Psoas muscle (tissue), 8 donors: Measurements from ENCODE around the gene HCAR3. TPM values are rescaled to one million over a fixed set of nuclear protein-coding genes. Genes with fewer than 3 reads are reported as not detected.

ENCODE experiments used
- ATAC-seq, 4 donors: fragments of 200-7000 bp; cut with Tn5 transposase; one replicate each; pipeline ENCODE4 v1.9.1; 2020; ENCODE audit warnings: moderate library complexity in 3 of 4, mild to moderate bottlenecking in 2 of 4
- DNase-seq, 2 donors: peaks; one replicate each; pipeline ENCODE4 v3.0.0-alpha.2; 2020
- H3K27ac ChIP-seq: fragments of 200-600 bp; one replicate; pipeline ENCODE4 v1.8.0; 2022
- H3K27me3 ChIP-seq, 3 donors: fragments of 200-600 bp in 1 of 3; one replicate each; pipeline versions ENCODE4 v1.6.1 to v1.8.0; 2013 to 2022; ENCODE audit warnings: low read length in 2 of 3, mild to moderate bottlenecking in 2 of 3, moderate library complexity in 1 of 3; ENCODE audit not compliant: insufficient read depth in 3 of 3
- H3K36me3 ChIP-seq, 2 donors: fragments of 200-600 bp in 1 of 2; one replicate each; pipeline versions ENCODE4 v1.6.1 to v1.8.0; 2013 to 2022; ENCODE audit warnings: low read depth in 1 of 2, mild to moderate bottlenecking in 1 of 2, moderate library complexity in 1 of 2; ENCODE audit not compliant: insufficient read depth in 1 of 2
- H3K4me1 ChIP-seq: fragments of 200-600 bp; one replicate; pipeline ENCODE4 v1.8.0; 2022
- H3K4me3 ChIP-seq: fragments of 200-600 bp; one replicate; pipeline ENCODE4 v1.8.0; 2022; ENCODE audit warnings: mild to moderate bottlenecking
- H3K9me3 ChIP-seq: fragments of 200-600 bp; one replicate; pipeline ENCODE4 v1.8.0; 2022
- CTCF ChIP-seq: fragments of 200-600 bp; IDR thresholded peaks from one replicate; pipeline ENCODE4 v1.8.0; 2022; ENCODE audit warnings: antibody characterized with exemption
- WGBS, 3 donors: extraction: QIAGEN DNeasy Blood & Tissue Kit; methylation state at CpG; one replicate each; pipeline versions ENCODE4 v1.1.6 to v1.1.7; 2013; 5-methylcytosine and 5-hydroxymethylcytosine counted together
- intact Hi-C, 2 donors: fragments of 100-400 bp; cut with DNase I; formaldehyde crosslinking; loops; one replicate each; pipeline versions ENCODE4 v1.11.0 to v1.14.2; 2022
- polyA plus RNA-seq, 3 donors: library from polyadenylated mRNA; stranded (reverse); fragments of 200-250 nt; gene quantifications; one replicate each; pipeline ENCODE4 v1.2.3, GENCODE V29; 2013
- total RNA-seq, 4 donors: library from RNA; stranded (reverse); fragmentation: NEBNext Ultra II Directional in 2 of 4; extraction: Animal tissue kit (Norgen Biotek cat#: 25700) in 2 of 4; gene quantifications; one replicate each; pipeline versions ENCODE4 v1.2.1 to v1.2.4, GENCODE V29; 2021 to 2023
- donor health status: healthy with polysubstance abuse.
- donor health status: DM: no; HTN: no; CAD: no; lungs with moderate emphysema.
- donor health status: Bipolar disorder and iron deficiency.
- donor health status: healthy.
- donor health status: DM: yes; HTN: yes; CAD: no.
- donor health status: DM: no; HTN: no; CAD: no.
- donor health status: DM: no; HTN: no; CAD: no.
- donor health status: DM: yes; HTN: yes; CAD: no.

The HCAR3 gene
- total and polyA plus RNA-seq, 7 donors = 0.07 to 0.44 (median 0.13) TPM; not detected in 4

DNA sequence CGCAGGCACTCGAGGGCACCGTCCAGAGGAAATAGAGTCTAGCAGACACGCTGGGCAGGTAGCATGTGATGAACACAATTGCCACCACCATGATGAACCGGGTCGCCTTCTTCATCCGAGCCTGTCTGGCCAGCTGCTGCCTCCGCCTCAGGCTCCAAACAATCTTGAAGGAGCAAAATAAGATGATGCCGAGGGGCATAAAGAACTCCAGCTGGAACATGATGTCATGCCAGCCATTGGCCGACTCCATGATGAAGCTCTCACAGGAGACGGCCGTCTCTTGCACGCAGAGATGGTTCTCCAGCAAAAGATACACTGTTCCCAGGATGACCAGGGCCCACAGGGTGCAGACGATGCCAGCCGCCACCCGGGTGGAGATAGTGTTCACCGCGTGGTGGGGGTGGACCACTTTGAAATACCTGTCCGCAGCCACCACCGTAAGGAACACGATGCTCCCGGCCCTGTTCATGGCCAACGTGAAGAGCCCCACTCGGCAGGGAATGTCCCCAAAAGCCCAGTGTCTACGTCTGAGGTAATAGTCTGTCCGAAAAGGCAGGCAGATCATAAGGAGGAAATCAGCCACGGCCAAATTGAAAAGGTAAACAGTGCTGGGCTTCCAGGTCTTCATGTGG lies 13.1 kb upstream of the HCAR3 start:
- no peaks in the 10 kb centered on the region for H3K36me3 ChIP-seq
- ATAC-seq = no peak
- no peak overlapping the region for H3K4me3 ChIP-seq
- DNase-seq = no peak
- no peaks in the 10 kb centered on the region for H3K9me3 ChIP-seq
- WGBS, 3 donors = 84 to 87% (median 86%) methylated on average over 27 of the region's 27 CpGs
- intact Hi-C loops = no loop called here
- no peak for TF ChIP-seq CTCF
- no peaks in the 10 kb centered on the region for H3K4me1 ChIP-seq
- peaks cover 0 to 6% (median 0%) of the 10 kb centered on the region in 3 donors for H3K27me3 ChIP-seq
- H3K27ac ChIP-seq = no peak overlapping the region

- no peaks in the 10 kb centered on the region for H3K9me3 ChIP-seq
- H3K36me3 ChIP-seq = no peaks in the 10 kb centered on the region
- H3K4me3 ChIP-seq = no peak overlapping the region
- intact Hi-C loops = no loop called here
- no peaks in the 10 kb centered on the region for H3K4me1 ChIP-seq
- ATAC-seq (no peak), DNase-seq (no peak)
- no peak for TF ChIP-seq CTCF
- WGBS, 3 donors = 61 to 69% (median 64%) methylated on average over 5 of the region's 5 CpGs
- H3K27me3 ChIP-seq = peaks cover 0 to 6% (median 0%) of the 10 kb centered on the region in 3 donors
- no peak overlapping the region for H3K27ac ChIP-seq
Measured at GRCh38 chr12:122726080-122726558, 9.5 kb upstream of the HCAR3 start.

GRCh38 chr12:122725452-122726079 lies 9.0 kb upstream of the HCAR3 start:
- Histone ChIP-seq H3K36me3 (no peaks in the 10 kb centered on the region), H3K9me3 (no peaks in the 10 kb centered on the region), H3K4me1 (no peaks in the 10 kb centered on the region), H3K4me3 (no peak overlapping the region), H3K27ac (no peak overlapping the region), H3K27me3 (peaks cover 0 to 6% (median 0%) of the 10 kb centered on the region in 3 donors)
- 85 to 91% (median 89%) methylated on average over 6 of the region's 6 CpGs for WGBS, 3 donors
- DNase-seq (no peak), ATAC-seq (no peak)
- intact Hi-C loops = no loop called here
- no peak for TF ChIP-seq CTCF

DNA sequence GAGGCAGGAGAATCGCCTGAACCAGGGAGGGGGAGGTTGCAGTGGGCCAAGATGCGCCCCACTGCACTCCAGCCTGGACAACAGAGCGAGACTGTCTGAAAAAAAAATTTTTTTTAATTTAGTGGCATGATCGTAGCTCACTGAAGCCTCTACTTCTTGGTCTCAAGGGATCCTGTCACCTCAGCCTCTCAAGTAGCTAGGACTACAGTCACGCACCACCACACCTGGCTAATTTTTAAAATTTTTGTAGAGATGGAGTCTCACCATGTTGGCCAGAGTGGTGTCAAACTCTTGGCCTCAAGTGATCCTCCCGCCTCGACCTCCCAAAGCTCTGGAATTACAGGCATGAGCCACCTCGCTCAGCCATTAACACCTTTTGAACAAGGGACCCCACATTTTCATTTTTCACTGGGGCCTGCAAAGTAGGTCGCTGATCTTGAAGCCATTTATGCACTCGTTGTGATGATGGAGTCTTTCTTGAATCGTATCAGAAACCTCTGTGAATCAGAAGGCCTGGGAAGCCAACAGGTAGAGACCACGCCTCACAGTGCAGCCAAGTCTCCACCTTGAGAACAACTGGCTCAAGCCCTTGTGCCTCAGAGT lies 8.1 kb upstream of the HCAR3 start:
- no peaks in the 10 kb centered on the region for H3K36me3 ChIP-seq
- ATAC-seq (no peak), DNase-seq (no peak)
- H3K9me3 ChIP-seq = no peaks in the 10 kb centered on the region
- intact Hi-C loops = no loop called here
- WGBS, 3 donors = 84 to 88% (median 87%) methylated on average over 12 of the region's 12 CpGs
- H3K27me3 ChIP-seq = no peaks in the 10 kb centered on the region
- TF ChIP-seq CTCF = no peak
- H3K4me1 ChIP-seq = no peaks in the 10 kb centered on the region
- H3K27ac ChIP-seq = no peak overlapping the region
- no peak overlapping the region for H3K4me3 ChIP-seq
